Measurements from ENCODE around the gene SMAD3.

SMAD3 gene

GRCh38 chr15:67168694-67169093 lies 103.3 kb downstream of the SMAD3 start:
- no peak for DNase-seq

- DNase-seq, result no peak
Observed at GRCh38 chr15:67170143-67170925, 104.9 kb downstream of the SMAD3 start.

GRCh38 chr15:67171471-67171870 lies 106.1 kb downstream of the SMAD3 start:
- DNase-seq, result no peak

- DNase-seq, result no peak
Observed at GRCh38 chr15:67172172-67172571, 106.8 kb downstream of the SMAD3 start.

- DNase-seq, result no peak
Observed at GRCh38 chr15:67173005-67173404, 107.6 kb downstream of the SMAD3 start.

- no peak for DNase-seq
Observed at GRCh38 chr15:67173786-67174185, 108.4 kb downstream of the SMAD3 start.

GRCh38 chr15:67174446-67174845 lies 109.0 kb downstream of the SMAD3 start:
- DNase-seq, result no peak

GRCh38 chr15:67174864-67175573 lies 109.6 kb downstream of the SMAD3 start:
- no peak for DNase-seq

GRCh38 chr15:67175643-67176071 lies 110.3 kb downstream of the SMAD3 start:
- no peak for DNase-seq

- DNase-seq, result no peak
Observed at GRCh38 chr15:67176195-67176971, 111.0 kb downstream of the SMAD3 start.

GRCh38 chr15:67177752-67178151 lies 112.3 kb downstream of the SMAD3 start:
- no peak for DNase-seq

GRCh38 chr15:67178569-67179210 lies 113.3 kb downstream of the SMAD3 start:
- DNase-seq, result no peak

- DNase-seq, result no peak
Observed at GRCh38 chr15:67179411-67179995, 114.1 kb downstream of the SMAD3 start.

GRCh38 chr15:67180035-67180434 lies 114.6 kb downstream of the SMAD3 start:
- no peak for DNase-seq

GRCh38 chr15:67180514-67181191 lies 115.3 kb downstream of the SMAD3 start:
- DNase-seq, result no peak

GRCh38 chr15:67181221-67181639 lies 115.8 kb downstream of the SMAD3 start:
- no peak for DNase-seq

GRCh38 chr15:67183443-67184169 lies 118.2 kb downstream of the SMAD3 start:
- no peak for DNase-seq

GRCh38 chr15:67184208-67184925 lies 119.0 kb downstream of the SMAD3 start:
- DNase-seq, result no peak

GRCh38 chr15:67185051-67185450 lies 119.6 kb downstream of the SMAD3 start:
- no peak for DNase-seq

GRCh38 chr15:67185621-67186225 lies 120.3 kb downstream of the SMAD3 start:
- DNase-seq, result no peak

All from NCI-H1436 (cell line).